Prostate gland (tissue), 2 donors: ENCODE data around the gene TOX3.

ENCODE experiments used
- POLR2AphosphoS5 ChIP-seq: sonication (generic); formaldehyde crosslinking; IDR thresholded peaks from one replicate; pipeline ENCODE4 v1.6.1; 2017; ENCODE audit warnings: antibody characterized with exemption
- TF ChIP-seq, protein P1 (sequence below), 4 experiments: fragments of 200-600 bp in 2 of 4; fragments of 450-650 bp in 2 of 4; sonication (generic) in 2 of 4; IDR thresholded peaks; 1 replicate in 3 of 4; 2 replicates in 1 of 4; pipeline ENCODE4 v1.5.1; 2016 to 2019; ENCODE audit warnings: antibody characterized with exemption in 4 of 4, mild to moderate bottlenecking in 2 of 4, moderate library complexity in 2 of 4

DNA sequence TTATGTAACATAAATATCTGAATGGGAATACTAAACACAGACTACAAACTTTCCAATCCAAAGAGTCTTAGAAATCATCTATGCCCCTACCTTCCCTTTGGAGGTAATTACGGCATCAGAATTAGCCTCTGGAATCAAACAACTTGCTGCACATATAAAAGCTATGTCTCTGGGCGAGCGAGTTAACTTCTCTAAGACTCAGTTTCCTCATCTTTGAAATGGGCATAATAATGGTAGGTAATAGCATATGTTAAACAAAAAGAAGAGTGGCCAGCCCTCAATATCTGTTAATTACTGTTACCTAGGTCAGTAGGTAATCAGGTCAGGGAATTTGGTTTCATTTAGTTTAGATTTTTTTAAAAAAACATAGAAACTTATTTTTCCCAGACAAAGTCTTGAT is 153.5 kb downstream of the TOX3 start:
- TF ChIP-seq, protein P1, sequence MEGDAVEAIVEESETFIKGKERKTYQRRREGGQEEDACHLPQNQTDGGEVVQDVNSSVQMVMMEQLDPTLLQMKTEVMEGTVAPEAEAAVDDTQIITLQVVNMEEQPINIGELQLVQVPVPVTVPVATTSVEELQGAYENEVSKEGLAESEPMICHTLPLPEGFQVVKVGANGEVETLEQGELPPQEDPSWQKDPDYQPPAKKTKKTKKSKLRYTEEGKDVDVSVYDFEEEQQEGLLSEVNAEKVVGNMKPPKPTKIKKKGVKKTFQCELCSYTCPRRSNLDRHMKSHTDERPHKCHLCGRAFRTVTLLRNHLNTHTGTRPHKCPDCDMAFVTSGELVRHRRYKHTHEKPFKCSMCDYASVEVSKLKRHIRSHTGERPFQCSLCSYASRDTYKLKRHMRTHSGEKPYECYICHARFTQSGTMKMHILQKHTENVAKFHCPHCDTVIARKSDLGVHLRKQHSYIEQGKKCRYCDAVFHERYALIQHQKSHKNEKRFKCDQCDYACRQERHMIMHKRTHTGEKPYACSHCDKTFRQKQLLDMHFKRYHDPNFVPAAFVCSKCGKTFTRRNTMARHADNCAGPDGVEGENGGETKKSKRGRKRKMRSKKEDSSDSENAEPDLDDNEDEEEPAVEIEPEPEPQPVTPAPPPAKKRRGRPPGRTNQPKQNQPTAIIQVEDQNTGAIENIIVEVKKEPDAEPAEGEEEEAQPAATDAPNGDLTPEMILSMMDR (IDR thresholded peaks at IDR 0.05), result no peak
- TF ChIP-seq POLR2AphosphoS5, result no peak
